ENCODE results near the gene FOXO3.
"Not testable (repeated sequence)": the region's sequence is repeated elsewhere in the genome, so short reads cannot be mapped to it uniquely, and the experiment has no call there.

The FOXO3 gene

GRCh38 chr6:108658785-108659184, 98.1 kb downstream of the FOXO3 start:
- not testable (repeated sequence) for H3K9me3 ChIP-seq (ENCODE audit: control insufficient read depth, low read length); H3K4me3 ChIP-seq (ENCODE audit: low read length); DNase-seq (ENCODE audit: low read depth); H3K36me3 ChIP-seq (ENCODE audit: control insufficient read depth, insufficient read depth, low read length, severe bottlenecking); H3K27me3 ChIP-seq (replicated peaks; ENCODE audit: control insufficient read depth, insufficient read depth, low read length); H3K9ac ChIP-seq (ENCODE audit: low read length)
- H3K4me1 ChIP-seq (ENCODE audit: control insufficient read depth, insufficient read depth, low read length), result peaks cover 68% of the 10 kb centered on the region

- H3K36me3 ChIP-seq (ENCODE audit: control insufficient read depth, insufficient read depth, low read length, severe bottlenecking), result peaks cover 13% of the 10 kb centered on the region
- no peaks in the 10 kb centered on the region for H3K9me3 ChIP-seq (ENCODE audit: control insufficient read depth, low read length)
- DNase-seq (ENCODE audit: low read depth), result no peak
- H3K27me3 ChIP-seq (replicated peaks; ENCODE audit: control insufficient read depth, insufficient read depth, low read length), result no peaks in the 10 kb centered on the region
- no peak overlapping the region for H3K9ac ChIP-seq (ENCODE audit: low read length)
- peaks cover 53% of the 10 kb centered on the region for H3K4me1 ChIP-seq (ENCODE audit: control insufficient read depth, insufficient read depth, low read length)
- H3K4me3 ChIP-seq (ENCODE audit: low read length), result no peak overlapping the region
These were observed 99.5 kb downstream of the FOXO3 start for GRCh38 chr6:108660251-108660650.

GRCh38 chr6:108661430-108661829, 100.7 kb downstream of the FOXO3 start:
- no peaks in the 10 kb centered on the region for H3K27me3 ChIP-seq (replicated peaks; ENCODE audit: control insufficient read depth, insufficient read depth, low read length)
- H3K9me3 ChIP-seq (ENCODE audit: control insufficient read depth, low read length), result no peaks in the 10 kb centered on the region
- H3K9ac ChIP-seq (ENCODE audit: low read length), result no peak overlapping the region
- peaks cover 43% of the 10 kb centered on the region for H3K4me1 ChIP-seq (ENCODE audit: control insufficient read depth, insufficient read depth, low read length)
- no peak overlapping the region for H3K4me3 ChIP-seq (ENCODE audit: low read length)
- peaks cover 21% of the 10 kb centered on the region for H3K36me3 ChIP-seq (ENCODE audit: control insufficient read depth, insufficient read depth, low read length, severe bottlenecking)
- peak; percentile 78 for DNase-seq (ENCODE audit: low read depth)

GRCh38 chr6:108661982-108662381, 101.3 kb downstream of the FOXO3 start:
- Histone ChIP-seq H3K4me1 (ENCODE audit: control insufficient read depth, insufficient read depth, low read length) (peaks cover 37% of the 10 kb centered on the region), H3K4me3 (ENCODE audit: low read length) (no peak overlapping the region), H3K27me3 (replicated peaks; ENCODE audit: control insufficient read depth, insufficient read depth, low read length) (no peaks in the 10 kb centered on the region), H3K36me3 (ENCODE audit: control insufficient read depth, insufficient read depth, low read length, severe bottlenecking) (peaks cover 26% of the 10 kb centered on the region), H3K9me3 (ENCODE audit: control insufficient read depth, low read length) (no peaks in the 10 kb centered on the region), H3K9ac (ENCODE audit: low read length) (no peak overlapping the region)
- no peak for DNase-seq (ENCODE audit: low read depth)

- H3K4me3 ChIP-seq (ENCODE audit: low read length), result no peak overlapping the region
- H3K4me1 ChIP-seq (ENCODE audit: control insufficient read depth, insufficient read depth, low read length), result peaks cover 35% of the 10 kb centered on the region
- peaks cover 30% of the 10 kb centered on the region for H3K36me3 ChIP-seq (ENCODE audit: control insufficient read depth, insufficient read depth, low read length, severe bottlenecking)
- no peaks in the 10 kb centered on the region for H3K9me3 ChIP-seq (ENCODE audit: control insufficient read depth, low read length)
- DNase-seq (ENCODE audit: low read depth), result no peak
- H3K9ac ChIP-seq (ENCODE audit: low read length), result no peak overlapping the region
- no peaks in the 10 kb centered on the region for H3K27me3 ChIP-seq (replicated peaks; ENCODE audit: control insufficient read depth, insufficient read depth, low read length)
These were observed 102.0 kb downstream of the FOXO3 start for GRCh38 chr6:108662702-108663101.

- H3K27me3 ChIP-seq (replicated peaks; ENCODE audit: control insufficient read depth, insufficient read depth, low read length); DNase-seq (ENCODE audit: low read depth); H3K4me3 ChIP-seq (ENCODE audit: low read length); H3K9me3 ChIP-seq (ENCODE audit: control insufficient read depth, low read length); H3K9ac ChIP-seq (ENCODE audit: low read length): not testable (repeated sequence)
- peaks cover 34% of the 10 kb centered on the region for H3K36me3 ChIP-seq (ENCODE audit: control insufficient read depth, insufficient read depth, low read length, severe bottlenecking)
- peaks cover 35% of the 10 kb centered on the region for H3K4me1 ChIP-seq (ENCODE audit: control insufficient read depth, insufficient read depth, low read length)
These were observed 102.9 kb downstream of the FOXO3 start for GRCh38 chr6:108663494-108664064.

- Histone ChIP-seq H3K36me3 (ENCODE audit: control insufficient read depth, insufficient read depth, low read length, severe bottlenecking) (peaks cover 43% of the 10 kb centered on the region), H3K9me3 (ENCODE audit: control insufficient read depth, low read length) (no peaks in the 10 kb centered on the region), H3K4me1 (ENCODE audit: control insufficient read depth, insufficient read depth, low read length) (peaks cover 30% of the 10 kb centered on the region), H3K4me3 (ENCODE audit: low read length) (no peak overlapping the region), H3K27me3 (replicated peaks; ENCODE audit: control insufficient read depth, insufficient read depth, low read length) (no peaks in the 10 kb centered on the region), H3K9ac (ENCODE audit: low read length) (no peak overlapping the region)
- no peak for DNase-seq (ENCODE audit: low read depth)
These were observed 104.9 kb downstream of the FOXO3 start for GRCh38 chr6:108665495-108666196.

- peaks cover 43% of the 10 kb centered on the region for H3K36me3 ChIP-seq (ENCODE audit: control insufficient read depth, insufficient read depth, low read length, severe bottlenecking)
- H3K4me3 ChIP-seq (ENCODE audit: low read length), result no peak overlapping the region
- H3K27me3 ChIP-seq (replicated peaks; ENCODE audit: control insufficient read depth, insufficient read depth, low read length), result no peaks in the 10 kb centered on the region
- peaks cover 35% of the 10 kb centered on the region for H3K4me1 ChIP-seq (ENCODE audit: control insufficient read depth, insufficient read depth, low read length)
- DNase-seq (ENCODE audit: low read depth), result no peak
- H3K9me3 ChIP-seq (ENCODE audit: control insufficient read depth, low read length), result no peaks in the 10 kb centered on the region
- H3K9ac ChIP-seq (ENCODE audit: low read length), result no peak overlapping the region
These were observed 106.0 kb downstream of the FOXO3 start for GRCh38 chr6:108666656-108667260.

- H3K4me1 ChIP-seq (ENCODE audit: control insufficient read depth, insufficient read depth, low read length), result peaks cover 31% of the 10 kb centered on the region
- no peak overlapping the region for H3K4me3 ChIP-seq (ENCODE audit: low read length)
- H3K9ac ChIP-seq (ENCODE audit: low read length), result no peak overlapping the region
- peaks cover 43% of the 10 kb centered on the region for H3K36me3 ChIP-seq (ENCODE audit: control insufficient read depth, insufficient read depth, low read length, severe bottlenecking)
- no peaks in the 10 kb centered on the region for H3K9me3 ChIP-seq (ENCODE audit: control insufficient read depth, low read length)
- DNase-seq (ENCODE audit: low read depth), result peak; percentile 50
- H3K27me3 ChIP-seq (replicated peaks; ENCODE audit: control insufficient read depth, insufficient read depth, low read length), result no peaks in the 10 kb centered on the region
These were observed 107.3 kb downstream of the FOXO3 start for GRCh38 chr6:108667993-108668392.

- no peak overlapping the region for H3K9ac ChIP-seq (ENCODE audit: low read length)
- H3K4me1 ChIP-seq (ENCODE audit: control insufficient read depth, insufficient read depth, low read length), result peaks cover 31% of the 10 kb centered on the region
- DNase-seq (ENCODE audit: low read depth), result no peak
- H3K9me3 ChIP-seq (ENCODE audit: control insufficient read depth, low read length), result no peaks in the 10 kb centered on the region
- peaks cover 36% of the 10 kb centered on the region for H3K36me3 ChIP-seq (ENCODE audit: control insufficient read depth, insufficient read depth, low read length, severe bottlenecking)
- no peaks in the 10 kb centered on the region for H3K27me3 ChIP-seq (replicated peaks; ENCODE audit: control insufficient read depth, insufficient read depth, low read length)
- no peak overlapping the region for H3K4me3 ChIP-seq (ENCODE audit: low read length)
These were observed 109.0 kb downstream of the FOXO3 start for GRCh38 chr6:108669673-108670072.

- no peaks in the 10 kb centered on the region for H3K27me3 ChIP-seq (replicated peaks; ENCODE audit: control insufficient read depth, insufficient read depth, low read length)
- peaks cover 22% of the 10 kb centered on the region for H3K36me3 ChIP-seq (ENCODE audit: control insufficient read depth, insufficient read depth, low read length, severe bottlenecking)
- DNase-seq (ENCODE audit: low read depth), result no peak
- no peak overlapping the region for H3K4me3 ChIP-seq (ENCODE audit: low read length)
- peak overlapping the region; percentile 27 for H3K9ac ChIP-seq (ENCODE audit: low read length)
- H3K9me3 ChIP-seq (ENCODE audit: control insufficient read depth, low read length), result no peaks in the 10 kb centered on the region
- H3K4me1 ChIP-seq (ENCODE audit: control insufficient read depth, insufficient read depth, low read length), result peaks cover 42% of the 10 kb centered on the region
These were observed 110.5 kb downstream of the FOXO3 start for GRCh38 chr6:108671175-108671574.
